ENCODE data around the gene CSNK1A1L.

CSNK1A1L gene

GRCh38 chr13:37107456-37107855, 2.0 kb upstream of the CSNK1A1L start:
- no peak for DNase-seq (ENCODE audit: low read depth in 2 of 3, low spot score in 1 of 3)

DNA sequence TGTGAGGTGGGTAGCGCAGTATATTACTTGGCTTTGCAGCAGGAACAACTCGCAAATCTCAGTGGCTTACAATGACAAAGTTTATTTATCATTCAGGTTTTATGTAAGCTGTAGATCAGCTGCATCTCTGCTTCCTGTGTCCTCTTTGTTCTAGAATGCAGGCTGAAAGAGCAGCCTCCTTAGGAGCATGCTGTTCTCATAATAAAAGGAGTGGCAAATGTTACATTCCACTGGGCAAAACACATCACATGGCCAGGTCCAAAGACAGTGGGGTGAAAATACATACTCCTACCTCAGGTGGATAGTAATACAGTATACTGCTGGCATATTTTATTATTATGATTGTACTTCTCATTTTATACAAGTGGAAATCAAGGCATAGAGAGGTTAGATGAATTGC, 1.2 kb upstream of the CSNK1A1L start:
- no peak for DNase-seq (ENCODE audit: low read depth in 2 of 3, low spot score in 1 of 3)

GRCh38 chr13:37102896-37103295, 2.6 kb downstream of the CSNK1A1L start:
- no peak for DNase-seq (ENCODE audit: low read depth in 2 of 3, low spot score in 1 of 3)

GRCh38 chr13:37101201-37101600, 4.3 kb downstream of the CSNK1A1L start:
- no peak for DNase-seq (ENCODE audit: low read depth in 2 of 3, low spot score in 1 of 3)

- DNase-seq (ENCODE audit: low read depth in 2 of 3, low spot score in 1 of 3), result no peak
Measured at GRCh38 chr13:37100731-37101130, 4.7 kb downstream of the CSNK1A1L start.

- DNase-seq (ENCODE audit: low read depth in 2 of 3, low spot score in 1 of 3), result no peak
Measured at GRCh38 chr13:37097076-37097475, 8.4 kb downstream of the CSNK1A1L start.

GRCh38 chr13:37094840-37095239, 10.6 kb downstream of the CSNK1A1L start:
- DNase-seq (ENCODE audit: low read depth in 2 of 3, low spot score in 1 of 3), result no peak

DNA sequence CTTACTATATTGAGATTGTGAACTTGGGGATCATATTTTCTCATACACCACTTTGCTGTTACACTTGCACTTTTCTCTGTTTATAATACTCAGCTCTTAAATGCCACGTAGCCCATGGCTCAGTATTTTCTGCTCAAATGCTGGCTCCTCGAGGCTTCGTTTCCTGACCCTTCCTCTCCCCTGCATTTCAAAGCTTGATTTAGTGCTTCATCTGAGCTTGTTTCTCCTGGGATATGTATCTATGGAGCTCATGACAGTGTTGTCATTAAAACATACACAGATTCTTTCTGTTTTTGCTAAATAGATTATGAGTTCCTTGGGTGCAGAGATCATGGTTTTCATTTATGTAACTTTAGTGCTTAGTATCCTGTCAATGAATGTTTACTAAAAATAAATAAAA, 11.4 kb downstream of the CSNK1A1L start:
- DNase-seq (ENCODE audit: low read depth in 2 of 3, low spot score in 1 of 3), result no peak

- no peak for DNase-seq (ENCODE audit: low read depth in 2 of 3, low spot score in 1 of 3)
Measured at GRCh38 chr13:37091835-37092234, 13.6 kb downstream of the CSNK1A1L start.

- DNase-seq (ENCODE audit: low read depth in 2 of 3, low spot score in 1 of 3), result no peak
Measured at GRCh38 chr13:37090912-37091311, 14.6 kb downstream of the CSNK1A1L start.

GRCh38 chr13:37089495-37089894, 16.0 kb downstream of the CSNK1A1L start:
- no peak for DNase-seq (ENCODE audit: low read depth in 2 of 3, low spot score in 1 of 3)

DNA sequence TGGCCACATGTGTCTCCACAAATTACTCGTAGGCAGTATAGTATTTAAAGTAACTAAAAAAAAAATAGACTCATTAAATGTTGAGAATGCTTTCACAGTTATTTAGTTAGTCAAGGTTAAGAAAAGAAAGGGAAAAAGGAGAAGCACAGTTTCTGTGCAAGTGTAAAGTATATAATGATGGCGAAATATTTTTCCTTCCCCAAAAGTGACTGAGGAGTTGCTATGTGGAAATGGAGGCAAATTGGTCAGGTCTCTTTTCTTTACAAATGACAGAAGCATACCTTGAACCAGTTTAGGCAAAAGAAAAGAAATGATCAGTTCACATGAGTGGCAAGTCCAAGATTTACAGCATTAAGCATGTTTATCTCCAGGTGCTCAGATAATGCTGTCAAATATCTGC, 18.0 kb downstream of the CSNK1A1L start:
- no peak for DNase-seq (ENCODE audit: low read depth in 2 of 3, low spot score in 1 of 3)

DNA sequence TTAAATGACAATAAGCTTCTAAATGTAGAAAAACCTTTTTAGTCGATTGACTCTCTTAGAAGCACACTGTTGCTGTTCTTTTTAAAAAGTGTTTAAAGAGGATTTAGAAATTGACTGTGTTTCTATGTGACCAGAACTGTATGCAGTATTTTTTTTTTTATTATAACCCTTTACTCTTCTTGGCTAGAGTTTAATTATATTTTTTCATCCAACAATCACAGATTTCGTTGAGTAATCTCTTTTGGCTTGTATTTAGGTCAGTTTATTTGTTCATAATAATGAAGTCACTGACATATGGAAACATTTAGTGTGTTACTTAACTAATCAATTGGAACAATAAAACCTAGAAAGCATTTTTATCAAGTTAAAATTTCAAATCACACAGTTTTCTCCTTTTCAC, 19.9 kb downstream of the CSNK1A1L start:
- no peak for DNase-seq (ENCODE audit: low read depth in 2 of 3, low spot score in 1 of 3)

DNA sequence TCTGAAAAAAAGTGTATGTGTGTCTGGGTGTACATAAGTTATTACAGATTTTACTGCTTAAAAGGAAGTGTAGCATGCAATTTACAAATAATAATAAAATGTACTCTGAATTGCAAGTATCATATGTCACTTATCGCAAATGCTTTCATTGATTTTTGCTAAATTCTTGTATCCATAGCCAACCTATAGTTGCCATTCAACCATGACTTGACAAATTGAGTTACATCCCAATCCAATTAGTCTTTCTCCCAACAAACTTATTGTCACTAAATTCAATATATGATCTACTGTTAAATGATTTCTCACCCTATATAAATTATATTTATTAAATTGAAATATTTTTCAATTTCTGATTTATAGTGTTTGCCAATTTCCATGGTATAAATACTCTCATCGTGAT, 28.6 kb downstream of the CSNK1A1L start:
- no peak for DNase-seq (ENCODE audit: low read depth in 2 of 3, low spot score in 1 of 3)

DNA sequence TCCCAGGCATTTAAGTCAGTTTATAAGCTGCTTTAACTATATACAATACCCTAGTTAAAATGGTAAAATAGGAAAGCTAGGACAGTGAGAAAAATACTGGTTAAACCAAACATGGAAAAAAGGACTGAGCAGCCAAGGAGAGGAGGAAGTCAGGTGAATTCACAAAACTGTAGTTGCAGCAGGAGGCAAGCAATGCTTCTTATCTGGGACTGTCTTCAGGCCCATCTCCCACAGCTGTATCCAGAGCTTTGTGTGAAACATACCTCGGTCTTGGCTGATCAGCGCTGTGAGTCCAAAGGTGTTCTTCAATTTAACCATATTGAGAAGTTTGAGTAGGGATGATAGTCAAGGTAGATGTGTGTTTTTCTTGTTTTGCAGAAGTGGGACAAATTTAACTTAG, 30.3 kb downstream of the CSNK1A1L start:
- no peak for DNase-seq (ENCODE audit: low read depth in 2 of 3, low spot score in 1 of 3)

- DNase-seq (ENCODE audit: low read depth in 2 of 3, low spot score in 1 of 3), result no peak
Measured at GRCh38 chr13:37074703-37075102, 30.8 kb downstream of the CSNK1A1L start.

DNA sequence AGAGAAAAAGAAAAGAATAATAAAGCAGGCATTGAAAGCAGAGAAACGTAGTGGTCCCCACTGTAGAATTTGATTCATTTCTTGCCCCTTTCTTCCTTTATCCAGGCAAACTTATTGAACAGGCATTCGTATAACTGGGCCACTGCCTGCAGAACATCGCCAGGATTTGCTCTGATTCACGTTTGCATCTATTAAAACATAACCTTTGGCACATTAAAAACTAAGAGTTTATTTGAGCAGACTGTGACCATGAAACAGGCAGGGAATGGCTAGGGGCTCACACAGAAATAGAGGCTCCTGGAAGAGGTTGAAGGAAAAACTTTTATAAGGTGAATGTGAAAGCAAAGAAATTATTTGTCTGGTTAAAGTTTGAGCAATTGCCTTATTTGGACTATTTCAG, 33.4 kb downstream of the CSNK1A1L start:
- no peak for DNase-seq (ENCODE audit: low read depth in 2 of 3, low spot score in 1 of 3)

- no peak for DNase-seq (ENCODE audit: low read depth in 2 of 3, low spot score in 1 of 3)
Measured at GRCh38 chr13:37070956-37071355, 34.5 kb downstream of the CSNK1A1L start.

DNA sequence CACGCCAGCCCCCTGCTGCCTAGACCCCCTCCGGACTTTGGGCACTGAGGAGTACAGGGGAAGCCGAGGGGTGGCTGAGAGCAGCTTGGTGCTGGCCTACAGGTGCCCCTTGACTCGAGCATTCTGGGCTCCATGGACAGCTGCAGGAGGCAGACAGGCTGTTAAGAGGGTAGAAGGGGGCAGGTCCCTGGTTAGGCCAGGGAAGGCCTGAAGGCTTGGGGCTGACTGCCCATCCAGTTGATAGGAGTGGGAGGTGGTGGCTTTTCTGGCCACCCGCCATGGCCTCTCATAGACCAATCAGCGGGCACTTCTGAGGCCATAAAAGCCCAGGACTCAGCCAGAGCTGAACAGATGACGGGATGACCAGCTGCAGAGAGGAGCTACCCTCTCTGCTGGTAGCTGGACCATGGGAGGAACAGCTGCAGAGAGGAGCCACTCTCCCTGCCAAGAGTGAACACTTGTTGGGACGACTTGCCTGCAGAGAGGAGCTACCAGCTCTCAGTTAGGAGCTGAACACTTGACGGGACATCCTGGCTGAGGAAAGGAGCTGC, 35.2 kb downstream of the CSNK1A1L start:
- no peak for DNase-seq (ENCODE audit: low read depth in 2 of 3, low spot score in 1 of 3)

DNA sequence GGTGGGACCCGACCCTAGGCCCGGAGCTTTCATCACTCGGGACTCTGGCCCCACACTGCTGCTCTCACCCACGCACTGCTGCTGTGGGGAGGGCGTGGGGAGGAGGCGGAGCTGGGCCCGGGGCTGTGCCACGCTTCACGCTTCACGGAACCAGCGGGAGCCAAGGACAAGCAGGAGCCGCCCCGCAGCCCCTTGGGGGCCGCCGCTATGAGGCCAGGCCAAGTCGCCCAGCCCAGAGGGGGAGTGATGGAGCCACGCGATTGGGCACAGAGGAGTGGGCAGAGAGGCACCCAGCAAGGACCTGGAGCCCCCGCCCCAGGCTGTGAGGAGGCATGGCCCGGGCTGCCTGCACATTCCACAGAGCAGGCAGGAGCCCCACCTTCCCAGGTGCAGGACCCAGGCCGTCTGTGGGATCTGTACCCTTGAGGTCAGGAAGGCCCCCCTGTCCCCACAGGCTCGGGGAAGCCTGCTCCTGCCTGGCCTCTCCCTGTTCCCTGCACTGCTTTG, 35.8 kb downstream of the CSNK1A1L start:
- DNase-seq (ENCODE audit: low read depth in 2 of 3, low spot score in 1 of 3), result no peak

GRCh38 chr13:37068962-37069361, 36.5 kb downstream of the CSNK1A1L start:
- no peak for DNase-seq (ENCODE audit: low read depth in 2 of 3, low spot score in 1 of 3)

DNA sequence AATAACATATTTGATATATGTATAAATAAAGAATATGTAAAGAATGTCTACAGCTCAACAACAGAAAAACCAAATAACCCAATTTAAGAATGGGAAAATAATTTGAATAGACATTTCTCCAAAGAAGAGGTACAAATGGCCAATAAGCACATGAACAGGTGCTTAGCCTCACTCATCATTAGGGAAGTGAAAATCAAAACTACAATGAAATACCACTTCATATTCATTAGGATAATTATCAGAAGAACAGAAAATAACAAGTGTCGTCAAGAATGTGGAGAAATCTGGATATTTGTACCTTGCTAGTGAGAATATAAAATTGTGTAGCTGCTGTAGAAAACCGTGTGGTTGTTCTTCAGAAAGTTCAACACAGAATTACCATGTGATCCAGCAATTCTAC, 37.6 kb downstream of the CSNK1A1L start:
- DNase-seq (ENCODE audit: low read depth in 2 of 3, low spot score in 1 of 3), result no peak

DNA sequence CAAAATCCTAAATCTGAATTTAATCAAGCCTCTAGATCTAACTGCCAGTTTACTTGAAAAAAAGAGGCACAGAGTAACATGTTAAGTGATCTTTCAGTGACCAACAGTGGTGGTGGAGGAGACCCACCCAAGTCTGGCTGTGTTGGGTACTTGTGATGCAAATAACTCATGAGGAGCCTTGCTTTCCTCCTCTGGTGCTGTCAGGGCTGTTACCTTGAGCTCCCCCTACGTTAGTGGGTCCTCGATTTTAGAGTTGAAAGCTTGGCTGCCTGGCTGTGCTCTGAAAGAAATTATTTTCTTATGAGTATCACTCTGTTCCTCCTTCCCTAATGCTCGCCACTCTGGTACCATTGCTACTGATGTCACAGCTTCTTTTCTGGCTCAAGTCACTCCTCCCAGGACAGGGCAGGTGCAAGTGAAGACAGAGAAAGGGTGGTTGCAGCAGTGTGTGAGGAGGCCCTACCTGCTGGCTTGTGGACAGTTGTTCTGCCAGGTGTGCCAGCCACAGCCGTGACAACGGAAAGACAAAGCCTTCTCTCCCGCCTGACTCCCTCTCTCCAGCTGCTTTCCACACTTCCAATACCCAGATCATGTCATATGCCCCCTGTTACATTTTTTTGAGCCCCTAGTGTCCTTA, 39.5 kb downstream of the CSNK1A1L start:
- no peak for DNase-seq (ENCODE audit: low read depth in 2 of 3, low spot score in 1 of 3)
